Limb (tissue), 2 donors: ENCODE data around the gene SMURF1.

Experiments used
- DNase-seq, 2 donors: peaks; one replicate each; pipeline ENCODE4 v3.0.0-alpha.2; 2016; ENCODE audit errors: extremely low spot score in 2 of 2

SMURF1 gene

GRCh38 chr7:99141841-99142726 lies 1.8 kb downstream of the SMURF1 start:
- DNase-seq: peak; percentile 67 to 84

- no peak for DNase-seq
These were observed 2.6 kb downstream of the SMURF1 start for GRCh38 chr7:99141334-99141733.

DNA sequence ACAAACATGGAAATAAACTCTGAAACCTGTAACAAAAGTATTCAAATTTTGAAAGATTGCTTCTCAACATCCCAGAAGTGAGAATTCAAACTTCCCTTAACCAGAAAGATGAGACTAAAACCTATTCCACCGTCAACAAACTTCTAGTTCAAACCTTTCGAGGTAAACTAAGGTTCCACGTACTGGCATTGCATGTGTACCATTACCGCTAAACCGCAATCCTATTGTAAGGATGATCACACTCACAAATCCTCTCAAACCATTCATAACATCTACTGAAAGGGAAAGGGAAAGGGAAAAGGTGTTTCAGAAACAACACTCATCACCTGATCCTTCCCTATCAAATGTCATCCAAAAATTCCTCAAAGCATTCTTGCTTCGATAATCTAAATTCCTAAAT lies 3.1 kb downstream of the SMURF1 start:
- no peak for DNase-seq

GRCh38 chr7:99139036-99139435 lies 4.9 kb downstream of the SMURF1 start:
- DNase-seq: no peak

DNA sequence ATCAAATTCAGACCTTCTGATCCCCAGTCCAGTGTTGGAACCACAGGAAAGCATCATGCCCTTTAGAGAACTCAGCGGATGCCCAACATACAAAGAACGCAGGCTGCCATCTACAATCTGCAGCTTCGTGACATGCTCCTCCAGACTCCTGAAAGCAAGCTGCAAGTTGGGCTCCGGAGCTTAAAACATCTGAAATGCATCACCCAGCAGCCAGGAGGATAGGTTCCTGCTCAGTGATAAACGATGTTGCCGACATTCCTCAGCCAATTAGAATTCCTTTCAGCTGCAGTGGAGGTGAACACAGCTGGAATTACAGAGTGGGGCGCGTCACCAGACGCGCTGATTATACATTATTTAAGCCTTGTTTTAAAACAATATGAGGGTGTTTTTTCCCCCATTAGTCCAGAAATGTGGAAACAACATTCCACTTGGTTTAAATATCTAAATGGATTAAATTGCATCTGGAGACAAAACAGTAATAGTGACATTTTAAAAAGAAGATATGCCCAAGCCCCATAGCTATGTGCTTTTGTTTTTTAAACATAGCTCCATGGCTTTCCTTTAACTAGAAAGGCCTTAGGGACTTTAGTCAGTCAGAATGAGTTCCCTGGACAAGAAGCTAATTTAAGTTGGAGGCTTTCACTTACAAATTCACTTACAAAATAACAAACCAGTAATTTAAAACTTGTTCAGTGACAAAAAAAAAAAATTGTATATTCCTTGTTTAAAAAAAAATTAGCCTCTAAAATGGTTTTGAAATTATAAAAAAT lies 6.3 kb downstream of the SMURF1 start:
- DNase-seq: peak; percentile 51 to 58

DNA sequence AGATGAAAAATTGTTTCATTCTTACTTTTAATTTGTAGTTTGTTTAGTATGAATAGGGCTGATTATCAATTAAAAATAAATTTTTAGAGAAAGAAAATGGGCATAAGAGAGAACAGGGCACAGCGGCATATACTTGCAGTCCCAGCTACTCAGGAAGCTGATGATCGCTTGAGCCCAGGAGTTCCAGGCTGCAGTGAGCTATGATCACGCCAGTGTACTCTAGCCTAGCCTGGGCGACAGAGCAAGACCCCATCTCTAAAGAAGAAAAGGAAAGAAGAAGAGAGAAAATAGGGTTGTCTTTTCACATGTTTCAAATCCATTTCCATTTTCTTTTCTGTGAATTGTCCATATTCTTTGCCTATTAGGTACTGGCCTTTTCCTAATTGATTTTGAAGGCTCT lies 8.0 kb downstream of the SMURF1 start:
- no peak for DNase-seq

DNA sequence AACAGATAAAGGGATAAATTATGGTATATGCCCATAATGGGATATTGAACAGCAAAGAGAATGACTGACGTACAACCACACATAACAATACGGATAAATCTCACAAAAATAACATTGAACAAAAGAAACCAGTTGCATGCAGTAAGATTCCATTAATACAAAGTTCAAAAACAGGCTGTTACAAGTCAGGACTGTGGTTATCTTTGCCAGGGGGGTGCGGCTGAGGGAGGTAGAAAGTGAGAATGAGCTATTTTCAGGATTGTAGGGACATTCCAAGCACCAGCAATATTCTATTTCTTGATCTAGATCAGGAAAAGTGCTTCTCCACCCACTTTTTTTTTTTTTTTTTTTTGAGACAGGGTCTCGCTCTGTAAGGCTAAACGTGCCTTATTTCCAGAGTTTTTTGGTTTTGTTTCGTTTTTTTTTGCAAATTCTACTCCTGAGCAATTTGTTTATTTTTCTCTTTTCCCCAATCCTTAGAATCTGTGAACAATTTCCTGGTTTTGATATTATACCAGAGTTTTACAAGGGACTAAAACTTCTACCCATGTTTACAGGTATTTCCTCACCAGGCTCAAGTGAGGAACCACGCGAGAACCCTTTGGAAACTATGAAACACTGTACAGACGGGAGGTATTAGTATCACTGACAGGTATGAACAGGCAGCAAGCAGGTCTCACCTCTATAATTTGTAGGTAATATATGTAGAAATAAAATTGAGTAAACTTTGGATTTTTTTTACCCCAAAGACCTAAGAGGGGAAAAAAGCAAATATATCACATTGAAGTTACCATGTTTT lies 9.9 kb downstream of the SMURF1 start:
- no peak for DNase-seq

- DNase-seq: no peak
These were observed 11.2 kb downstream of the SMURF1 start for GRCh38 chr7:99132595-99133321.

- DNase-seq: no peak
These were observed 12.6 kb downstream of the SMURF1 start for GRCh38 chr7:99131290-99131689.

DNA sequence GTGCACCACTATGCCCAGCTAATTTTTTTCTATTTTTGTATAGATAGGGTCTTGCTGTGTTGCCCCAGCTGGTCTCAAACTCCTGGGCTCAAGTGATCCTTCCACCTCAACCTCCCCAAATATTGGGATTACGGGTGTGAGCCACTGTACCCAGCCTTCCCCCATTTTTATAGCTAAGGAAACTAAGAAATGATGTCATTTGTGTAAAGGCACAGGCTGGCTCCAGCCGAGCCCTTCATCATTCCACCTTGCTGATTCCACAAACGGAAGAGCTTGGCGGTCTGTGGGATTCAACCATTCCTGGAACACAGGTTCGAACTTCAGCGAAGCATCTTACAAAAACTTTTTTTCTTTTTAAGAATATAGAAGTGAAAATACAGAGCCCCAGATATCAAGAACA lies 14.4 kb downstream of the SMURF1 start:
- DNase-seq: no peak

- DNase-seq: no peak
These were observed 14.9 kb downstream of the SMURF1 start for GRCh38 chr7:99129001-99129400.

GRCh38 chr7:99128076-99128950 lies 15.6 kb downstream of the SMURF1 start:
- DNase-seq: no peak

DNA sequence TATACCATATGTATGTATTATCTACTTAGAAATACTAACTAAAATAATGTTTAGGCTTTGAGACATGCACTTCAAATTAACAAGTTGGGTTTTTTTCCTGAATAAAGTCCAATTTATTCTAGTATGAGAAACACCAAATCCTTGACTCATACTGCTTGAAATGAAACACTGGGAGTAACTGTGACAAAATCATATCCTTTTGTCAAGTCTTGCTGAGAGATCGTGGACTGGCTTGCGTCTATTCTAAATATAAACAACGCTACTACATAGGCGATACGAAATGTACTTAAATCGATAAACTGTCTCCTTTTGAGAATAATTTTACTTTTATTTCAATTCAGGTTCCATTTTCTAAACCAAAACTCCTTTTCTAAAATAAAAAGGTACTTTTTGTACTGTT lies 16.3 kb downstream of the SMURF1 start:
- DNase-seq: no peak

DNA sequence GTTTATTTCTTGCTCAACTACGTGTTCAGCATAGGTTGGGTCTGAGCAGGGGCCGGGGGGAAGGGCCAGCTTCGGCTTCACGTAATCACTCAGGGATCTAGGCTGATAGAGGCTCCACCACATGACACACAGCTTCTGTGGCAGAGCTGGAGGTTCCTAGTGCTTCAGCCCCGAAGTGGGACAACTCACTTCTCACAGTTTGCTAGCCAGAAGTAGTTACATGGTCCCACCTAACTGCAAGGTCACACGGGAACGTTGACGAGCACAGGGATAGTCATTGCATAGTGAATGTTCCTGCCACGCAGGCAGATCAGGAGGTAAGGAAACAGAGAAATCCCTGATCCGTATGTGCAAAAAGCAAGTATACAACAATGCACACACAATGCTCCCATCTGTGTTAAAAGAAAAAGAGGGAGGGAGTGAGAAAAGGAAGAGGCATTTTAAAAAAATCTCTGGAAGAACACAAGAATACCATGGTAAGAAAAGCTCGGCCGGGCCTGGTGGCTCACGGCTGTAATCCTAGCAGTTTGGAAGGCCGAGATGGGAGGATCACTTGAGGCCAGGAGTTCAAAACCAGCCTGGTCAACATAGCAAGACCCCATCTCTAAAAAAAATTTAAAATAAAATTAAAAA lies 16.9 kb downstream of the SMURF1 start:
- no peak for DNase-seq

GRCh38 chr7:99125505-99125865 lies 18.4 kb downstream of the SMURF1 start:
- DNase-seq: no peak

- no peak for DNase-seq
These were observed 19.0 kb downstream of the SMURF1 start for GRCh38 chr7:99124751-99125504.

DNA sequence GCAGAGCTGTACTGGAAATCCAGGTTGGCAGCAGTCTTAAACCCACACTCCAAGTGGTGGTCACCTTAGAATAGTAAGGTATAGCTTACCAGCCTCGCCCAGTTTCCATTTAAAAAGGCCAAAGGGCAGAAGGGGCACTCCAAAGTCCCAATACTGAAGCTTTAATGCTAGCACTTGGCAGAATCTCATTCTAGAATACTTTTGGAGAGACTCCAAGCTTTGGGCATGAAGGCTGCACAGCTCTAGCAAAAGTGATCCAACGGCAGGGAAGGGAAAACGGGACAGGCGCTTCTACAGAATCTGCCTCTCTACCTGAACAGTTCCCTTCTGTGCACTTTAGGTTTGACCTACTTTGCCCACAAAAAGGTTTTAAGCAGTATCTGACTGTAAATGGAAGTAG lies 19.7 kb downstream of the SMURF1 start:
- no peak for DNase-seq

DNA sequence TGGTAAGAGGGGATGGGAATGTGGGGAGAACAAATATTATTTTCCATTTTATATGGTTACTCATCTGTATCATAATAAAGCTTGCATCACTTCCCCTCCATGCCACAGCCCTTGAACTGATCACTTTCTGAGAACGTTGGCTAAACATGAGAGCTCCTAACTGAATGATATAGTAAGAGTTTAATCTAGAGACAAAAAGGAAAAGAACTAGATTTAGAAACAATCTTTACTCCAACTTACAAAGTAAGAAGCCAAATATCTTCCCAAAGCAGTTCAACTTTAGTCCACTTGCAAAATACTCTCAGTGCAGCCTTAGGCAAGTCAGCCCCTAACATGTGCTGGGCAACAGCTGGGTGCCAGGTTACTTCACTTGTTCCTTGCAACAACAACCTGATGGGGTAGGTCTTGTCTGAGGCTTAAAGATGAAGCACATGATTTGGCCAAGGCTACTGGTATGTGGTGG lies 20.3 kb downstream of the SMURF1 start:
- DNase-seq: no peak

- no peak for DNase-seq
These were observed 21.1 kb downstream of the SMURF1 start for GRCh38 chr7:99122762-99123161.
